Esophagus muscularis mucosa (tissue), 4 donors: Measurements from ENCODE around the gene RAB30. TPM values are rescaled to one million over a fixed set of nuclear protein-coding genes. Genes with fewer than 3 reads are reported as not detected.
"Not testable (repeated sequence)": the region's sequence is repeated elsewhere in the genome, so short reads cannot be mapped to it uniquely, and the experiment has no call there.

Experiments used
- DNase-seq: peaks from one replicate; pipeline ENCODE4 v3.0.0-alpha.2; 2017; ENCODE audit errors: extremely low spot score
- H3K27ac ChIP-seq, 4 donors: fragments of 200-600 bp; sonication (generic); replicated peaks in 1 of 4; 1 replicate in 3 of 4; 2 replicates in 1 of 4; pipeline ENCODE4 v1.5.1; 2016 to 2019; ENCODE audit warnings: mild to moderate bottlenecking in 1 of 4
- H3K27me3 ChIP-seq, 4 donors: fragments of 200-600 bp; sonication (generic); one replicate each; pipeline versions ENCODE4 v1.5.1 to v1.6.0; 2016 to 2019
- H3K36me3 ChIP-seq, 4 donors: fragments of 200-600 bp; sonication (generic); one replicate each; pipeline ENCODE4 v1.5.1; 2016 to 2019
- H3K4me1 ChIP-seq, 4 donors: fragments of 200-600 bp; sonication (generic); one replicate each; pipeline ENCODE4 v1.5.1; 2016 to 2019
- H3K4me3 ChIP-seq, 4 donors: fragments of 200-600 bp; sonication (generic); 1 replicate in 2 of 4; 2 replicates in 2 of 4; pipeline ENCODE4 v1.5.1; 2016 to 2019; ENCODE audit warnings: mild to moderate bottlenecking in 4 of 4, moderate library complexity in 1 of 4
- H3K9me3 ChIP-seq, 4 donors: fragments of 200-600 bp; sonication (generic); 1 replicate in 3 of 4; 2 replicates in 1 of 4; pipeline ENCODE4 v1.5.1; 2016 to 2019
- CTCF ChIP-seq, 3 experiments: fragments of 200-600 bp in 2 of 3; fragments of 450-650 bp in 1 of 3; sonication (generic) in 2 of 3; IDR thresholded peaks; one replicate each; pipeline ENCODE4 v1.5.1; 2017 to 2019; ENCODE audit warnings: antibody characterized with exemption in 3 of 3, mild to moderate bottlenecking in 2 of 3, moderate library complexity in 1 of 3
- EP300 ChIP-seq: sonication (generic); formaldehyde crosslinking; IDR thresholded peaks from one replicate; pipeline ENCODE4 v1.6.1; 2017; ENCODE audit warnings: antibody characterized with exemption
- POLR2A ChIP-seq: fragments of 450-650 bp; IDR thresholded peaks from one replicate; pipeline ENCODE4 v1.6.1; 2017; ENCODE audit warnings: antibody characterized with exemption, moderate library complexity, mild to moderate bottlenecking, low read depth
- POLR2AphosphoS5 ChIP-seq, 2 donors: sonication (generic); formaldehyde crosslinking; IDR thresholded peaks; one replicate each; pipeline ENCODE4 v1.6.1; 2017; ENCODE audit warnings: antibody characterized with exemption in 2 of 2
- WGBS: methylation state at CpG from one replicate; pipeline ENCODE4 v1.1.5; 2018; 5-methylcytosine and 5-hydroxymethylcytosine counted together
- intact Hi-C: fragments of 100-400 bp; cut with DNase I; formaldehyde crosslinking; loops from one replicate; pipeline ENCODE4 v1.15.1; 2023
- total RNA-seq, 4 donors: library from RNA; depleted of rRNA; stranded (reverse); fragments of >200 nt; gene quantifications; one replicate each; pipeline versions ENCODE4 v1.1.0 to v1.2.1, GENCODE V29; 2016

RAB30 gene
- total RNA-seq, 4 donors from 2014 or later: 11.3 to 19.8 (median 18.2) TPM

GRCh38 chr11:82960779-82961143 lies 110.9 kb downstream of the RAB30 start:
- no peak overlapping the region for H3K4me3 ChIP-seq
- no peaks in the 10 kb centered on the region for H3K4me1 ChIP-seq
- H3K36me3 ChIP-seq: no peaks in the 10 kb centered on the region
- intact Hi-C loops: no loop called here
- TF ChIP-seq POLR2A (no peak), EP300 (no peak), POLR2AphosphoS5 (IDR thresholded peaks at IDR 0.05) (no peak), CTCF (IDR thresholded peaks at IDR 0.05) (no peak)
- DNase-seq: no peak
- 83% methylated on average over 2 of the region's 2 CpGs for WGBS
- no peaks in the 10 kb centered on the region for H3K27me3 ChIP-seq
- no peaks in the 10 kb centered on the region for H3K9me3 ChIP-seq
- H3K27ac ChIP-seq: no peak overlapping the region

DNA sequence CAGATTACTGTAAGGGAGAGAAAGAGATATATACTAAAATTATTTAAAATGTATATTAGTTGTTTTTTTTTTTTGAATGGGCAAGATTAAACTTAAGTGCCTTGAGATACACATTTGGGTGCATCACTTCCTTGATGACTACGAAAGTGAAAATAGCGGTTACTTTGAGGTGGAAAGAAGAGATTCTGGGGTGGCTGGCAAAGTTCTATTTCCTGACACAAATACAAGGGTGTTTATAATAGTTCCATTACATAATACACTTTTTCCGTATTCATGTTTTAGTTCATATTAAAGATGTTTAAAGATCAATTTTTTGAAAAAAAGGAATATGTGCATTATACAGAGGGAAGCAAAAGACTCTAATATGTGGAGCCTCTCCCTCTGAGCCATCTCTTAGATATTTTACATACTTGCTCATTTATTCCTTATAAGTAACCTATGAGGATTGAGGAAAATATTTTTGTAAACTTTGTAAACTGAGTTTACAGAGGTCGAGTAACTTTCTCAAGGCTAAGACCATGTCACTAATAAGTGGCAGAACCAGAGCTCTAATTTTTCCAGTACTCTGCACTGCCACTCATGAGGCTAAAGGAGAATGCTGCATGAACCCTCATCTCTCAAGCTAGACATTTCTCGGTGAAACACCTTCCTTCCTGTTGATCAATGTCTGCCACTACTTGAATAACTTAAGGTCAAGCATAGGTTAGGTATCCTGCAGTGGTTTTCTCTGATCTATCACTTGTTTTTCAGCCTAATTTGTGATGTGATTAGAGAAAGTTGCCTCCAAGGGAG lies 111.5 kb downstream of the RAB30 start:
- Histone ChIP-seq H3K9me3 (no peaks in the 10 kb centered on the region), H3K27me3 (no peaks in the 10 kb centered on the region), H3K4me3 (no peak overlapping the region), H3K4me1 (no peaks in the 10 kb centered on the region), H3K36me3 (no peaks in the 10 kb centered on the region), H3K27ac (no peak overlapping the region)
- TF ChIP-seq POLR2AphosphoS5 (IDR thresholded peaks at IDR 0.05) (no peak), POLR2A (no peak), CTCF (IDR thresholded peaks at IDR 0.05) (no peak), EP300 (no peak)
- no peak for DNase-seq
- WGBS: 65% methylated on average over 5 of the region's 5 CpGs
- intact Hi-C loops: no loop called here

DNA sequence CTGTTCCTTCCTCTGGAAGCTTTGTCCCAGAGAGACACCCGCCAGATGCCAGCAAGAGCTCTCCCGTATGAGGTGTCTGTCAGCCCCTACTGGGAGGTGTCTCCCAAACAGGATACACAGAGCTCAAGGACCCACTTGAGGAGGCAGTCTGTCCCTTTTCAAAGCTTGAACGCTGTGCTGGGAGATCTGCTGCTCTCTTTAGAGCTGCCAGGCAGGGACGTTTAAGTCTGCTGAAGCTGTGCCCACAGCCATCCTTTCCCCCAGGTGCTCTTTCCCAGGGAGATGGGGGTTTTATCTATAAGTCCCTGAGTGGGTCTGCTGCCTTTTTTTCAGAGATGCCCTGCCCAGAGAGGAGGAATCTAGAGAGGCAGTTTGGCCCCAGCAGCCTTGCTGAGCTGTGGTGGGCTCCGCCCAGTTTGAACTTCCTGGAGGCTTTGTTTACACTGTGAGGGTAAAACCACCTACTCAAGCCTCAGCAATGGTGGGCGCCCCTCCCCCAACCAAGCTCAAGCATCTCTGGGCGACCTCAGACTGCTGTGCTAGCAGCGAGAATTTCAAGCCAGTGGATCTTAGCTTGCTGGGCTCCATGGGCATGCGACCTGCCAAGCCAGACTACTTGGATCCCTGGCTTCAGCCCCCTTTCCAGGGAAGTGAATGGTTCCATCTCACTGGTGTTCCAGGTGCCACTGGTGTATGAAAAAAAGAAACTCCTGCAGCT lies 115.8 kb downstream of the RAB30 start:
- WGBS: 62% methylated on average over 5 of the region's 9 CpGs

DNA sequence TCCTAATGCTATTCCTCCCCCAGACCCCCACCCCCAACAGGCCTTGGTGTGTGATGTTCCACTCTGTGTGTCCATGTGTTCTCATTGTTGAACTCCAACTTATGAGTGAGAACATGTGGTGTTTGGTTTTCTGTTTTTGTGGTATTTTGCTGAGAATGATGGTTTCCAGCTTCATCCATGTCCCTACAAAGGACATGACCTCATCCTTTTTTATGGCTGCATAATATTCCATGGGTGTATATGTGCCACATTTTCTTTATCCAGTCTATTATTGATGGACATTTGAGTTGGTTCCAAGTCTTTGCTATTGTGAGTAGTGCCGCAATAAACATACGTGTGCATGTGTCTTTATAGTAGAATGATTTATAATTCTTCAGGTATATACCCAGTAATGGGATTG lies 121.2 kb downstream of the RAB30 start:
- peaks cover 0 to 10% (median 4%) of the 10 kb centered on the region in 4 donors for H3K9me3 ChIP-seq
- H3K36me3 ChIP-seq, intact Hi-C loops, H3K27me3 ChIP-seq, H3K4me3 ChIP-seq, H3K27ac ChIP-seq, H3K4me1 ChIP-seq, DNase-seq: not testable (repeated sequence)
- 95% methylated on average over 2 of the region's 2 CpGs for WGBS

More for the DNA sequence above, 115.8 kb downstream of the RAB30 start:
- DNase-seq, H3K27ac ChIP-seq, H3K9me3 ChIP-seq, H3K4me1 ChIP-seq, H3K27me3 ChIP-seq, H3K4me3 ChIP-seq, intact Hi-C loops, H3K36me3 ChIP-seq: not testable (repeated sequence)

GRCh38 chr11:82949352-82949751 lies 122.3 kb downstream of the RAB30 start:
- H3K4me3 ChIP-seq: no peak overlapping the region
- H3K27me3 ChIP-seq: no peaks in the 10 kb centered on the region
- DNase-seq: no peak
- no peaks in the 10 kb centered on the region for H3K4me1 ChIP-seq
- no peaks in the 10 kb centered on the region for H3K36me3 ChIP-seq
- TF ChIP-seq CTCF (IDR thresholded peaks at IDR 0.05) (no peak), POLR2AphosphoS5 (IDR thresholded peaks at IDR 0.05) (no peak), EP300 (no peak), POLR2A (no peak)
- H3K27ac ChIP-seq: no peak overlapping the region
- peaks cover 0 to 10% (median 3%) of the 10 kb centered on the region in 4 donors for H3K9me3 ChIP-seq
- intact Hi-C loops: no loop called here
